Measurements from ENCODE around the gene FUT1.
"Not testable (repeated sequence)": the region's sequence is repeated elsewhere in the genome, so short reads cannot be mapped to it uniquely, and the experiment has no call there.

Gene FUT1

GRCh38 chr19:48768171-48768753 lies 15.8 kb upstream of the FUT1 start:
- DNase-seq = not testable (repeated sequence)

- not testable (repeated sequence) for DNase-seq
Measured at GRCh38 chr19:48765816-48766215, 13.4 kb upstream of the FUT1 start.

- DNase-seq = no peak
Measured at GRCh38 chr19:48760504-48761205, 8.2 kb upstream of the FUT1 start.

- no peak for DNase-seq
Measured at GRCh38 chr19:48757741-48758144, 5.3 kb upstream of the FUT1 start.

- DNase-seq = no peak
Measured at GRCh38 chr19:48757089-48757675, 4.7 kb upstream of the FUT1 start.

GRCh38 chr19:48756686-48757085 lies 4.2 kb upstream of the FUT1 start:
- no peak for DNase-seq

- DNase-seq = no peak
Measured at GRCh38 chr19:48756212-48756611, 3.8 kb upstream of the FUT1 start.

GRCh38 chr19:48755787-48756186 lies 3.3 kb upstream of the FUT1 start:
- no peak for DNase-seq

GRCh38 chr19:48755084-48755641 lies 2.7 kb upstream of the FUT1 start, which contains the start of gene FGF21:
TSS of gene FGF21 (plus strand) at chr19:48755524. CDS start at chr19:48756237, 713 bp downstream.
- no peak for DNase-seq

- DNase-seq = no peak
Measured at GRCh38 chr19:48751845-48752495, 471 bp downstream of the FUT1 start.

- no peak for DNase-seq
Measured at GRCh38 chr19:48750771-48751504, 1.5 kb downstream of the FUT1 start.

- no peak for DNase-seq
Measured at GRCh38 chr19:48750351-48750750, 2.1 kb downstream of the FUT1 start.

GRCh38 chr19:48749571-48750198 lies 2.8 kb downstream of the FUT1 start:
- no peak for DNase-seq

GRCh38 chr19:48746738-48747575 lies 5.5 kb downstream of the FUT1 start, which contains the start of gene IZUMO1:
TSS of gene IZUMO1 (minus strand) at chr19:48746909. CDS start at chr19:48745859, 1,050 bp downstream.
- DNase-seq = no peak

GRCh38 chr19:48746110-48746509 lies 6.3 kb downstream of the FUT1 start:
- DNase-seq = no peak

GRCh38 chr19:48745208-48745995 lies 7.0 kb downstream of the FUT1 start:
- no peak for DNase-seq

- no peak for DNase-seq
Measured at GRCh38 chr19:48742096-48742495, 10.3 kb downstream of the FUT1 start.

- DNase-seq = no peak
Measured at GRCh38 chr19:48741129-48741999, 11.1 kb downstream of the FUT1 start.
